T-cell (primary cell): ENCODE data around the gene SASH3. TPM values are rescaled to one million over a fixed set of nuclear protein-coding genes. Genes with fewer than 3 reads are reported as not detected.

ENCODE experiments used
- ATAC-seq, 4 experiments: fragments of 200-7000 bp in 3 of 4; fragments of 150-1000 bp in 1 of 4; cut with Tn5 transposase; replicated peaks in 1 of 4; 1 replicate in 3 of 4; 2 replicates in 1 of 4; pipeline ENCODE4 v1.10.0; 2021; ENCODE audit warnings: moderate library complexity in 3 of 4, mild to moderate bottlenecking in 2 of 4, moderate number of reproducible peaks in 1 of 4
- CTCF ChIA-PET, 2 donors: fragments of 300-600 bp; sonication (Branson Sonifier 250); formaldehyde crosslinking; loops; one replicate each; lab custom pipeline; 2022; ENCODE audit warnings: antibody characterized with exemption in 2 of 2; lab: Charles Lee
- POLR2A ChIA-PET, 2 donors: fragments of 300-600 bp; sonication (Branson Sonifier 250); formaldehyde crosslinking; loops; one replicate each; lab custom pipeline; 2022; ENCODE audit warnings: antibody characterized with exemption in 2 of 2; lab: Charles Lee
- DNase-seq, 35 experiments: peaks; one replicate each; pipeline versions ENCODE4 v3.0.0 to v3.0.0-alpha.2; 2013 to 2023
- H3K27ac ChIP-seq: one replicate; pipeline ENCODE4 v1.5.1; 2013; ENCODE audit warnings: low read length
- H3K27me3 ChIP-seq, 2 experiments: replicated peaks in 1 of 2; 1 replicate in 1 of 2; 2 replicates in 1 of 2; pipeline versions ENCODE4 v1.6.1 to v1.7.0; 2013; ENCODE audit warnings: low read length in 1 of 2, mixed read lengths in 1 of 2; ENCODE audit not compliant: control insufficient read depth in 2 of 2, insufficient read depth in 2 of 2; ENCODE audit errors: extremely low read depth in 1 of 2
- H3K36me3 ChIP-seq, 2 donors: 1 replicate in 1 of 2; 2 replicates in 1 of 2; pipeline versions ENCODE4 v1.6.1 to v1.7.0; 2013; ENCODE audit warnings: low read length in 1 of 2; ENCODE audit not compliant: control insufficient read depth in 2 of 2, insufficient read depth in 1 of 2; ENCODE audit errors: extremely low read depth in 1 of 2
- H3K4me1 ChIP-seq, 2 experiments: 1 replicate in 1 of 2; 2 replicates in 1 of 2; pipeline versions ENCODE4 v1.6.1 to v1.7.0; 2013; ENCODE audit warnings: low read length in 2 of 2, mixed read lengths in 1 of 2; ENCODE audit not compliant: insufficient read depth in 2 of 2, control insufficient read depth in 1 of 2; ENCODE audit errors: extremely low read depth in 1 of 2
- H3K4me3 ChIP-seq, 2 donors: 1 replicate in 1 of 2; 2 replicates in 1 of 2; pipeline versions ENCODE4 v1.5.1 to v1.7.0; 2013; ENCODE audit warnings: mild to moderate bottlenecking in 2 of 2, low read length in 1 of 2, moderate library complexity in 1 of 2; ENCODE audit not compliant: control insufficient read depth in 1 of 2; ENCODE audit errors: extremely low read depth in 1 of 2
- H3K9me3 ChIP-seq: 2 replicates; pipeline ENCODE4 v1.7.0; 2013
- H3K27ac Mint-ChIP-seq, 2 donors: one replicate each; pipeline ENCODE4 v1.8.0; 2020 to 2021; ENCODE audit warnings: mild to moderate bottlenecking in 2 of 2, mixed read lengths in 2 of 2
- H3K27me3 Mint-ChIP-seq, 2 donors: one replicate each; pipeline ENCODE4 v1.8.0; 2021 to 2022; ENCODE audit warnings: mixed read lengths in 2 of 2
- H3K36me3 Mint-ChIP-seq: one replicate; pipeline ENCODE4 v1.8.0; 2021; ENCODE audit warnings: mixed read lengths
- H3K4me1 Mint-ChIP-seq, 3 donors: one replicate each; pipeline ENCODE4 v1.8.0; 2020 to 2022; ENCODE audit warnings: mixed read lengths in 3 of 3, mild to moderate bottlenecking in 1 of 3
- H3K4me3 Mint-ChIP-seq, 3 donors: one replicate each; pipeline ENCODE4 v1.8.0; 2020 to 2022; ENCODE audit warnings: mild to moderate bottlenecking in 3 of 3, mixed read lengths in 3 of 3, moderate library complexity in 3 of 3
- H3K9me3 Mint-ChIP-seq, 3 donors: one replicate each; pipeline ENCODE4 v1.8.0; 2020 to 2022; ENCODE audit warnings: mixed read lengths in 3 of 3
- WGBS: methylation state at CpG from one replicate; pipeline ENCODE4 v1.1.5; 2013; ENCODE audit warnings: missing lambda C conversion rate; ENCODE audit not compliant: insufficient coverage; 5-methylcytosine and 5-hydroxymethylcytosine counted together
- total RNA-seq, 35 experiments: library from RNA in 6 of 35; stranded (reverse) in 6 of 35; fragments of 120-200 nt in 1 of 35; gene quantifications; one replicate each; pipeline versions ENCODE4 v1.2.1 to v1.2.4 and lab custom pipeline; 2013 to 2026

SASH3 gene
- total RNA-seq, 5 donors from 2014 or later (not counting 1 experiment from before 2014, with no cell fraction given), result 102 to 163 (median 142) TPM

DNA sequence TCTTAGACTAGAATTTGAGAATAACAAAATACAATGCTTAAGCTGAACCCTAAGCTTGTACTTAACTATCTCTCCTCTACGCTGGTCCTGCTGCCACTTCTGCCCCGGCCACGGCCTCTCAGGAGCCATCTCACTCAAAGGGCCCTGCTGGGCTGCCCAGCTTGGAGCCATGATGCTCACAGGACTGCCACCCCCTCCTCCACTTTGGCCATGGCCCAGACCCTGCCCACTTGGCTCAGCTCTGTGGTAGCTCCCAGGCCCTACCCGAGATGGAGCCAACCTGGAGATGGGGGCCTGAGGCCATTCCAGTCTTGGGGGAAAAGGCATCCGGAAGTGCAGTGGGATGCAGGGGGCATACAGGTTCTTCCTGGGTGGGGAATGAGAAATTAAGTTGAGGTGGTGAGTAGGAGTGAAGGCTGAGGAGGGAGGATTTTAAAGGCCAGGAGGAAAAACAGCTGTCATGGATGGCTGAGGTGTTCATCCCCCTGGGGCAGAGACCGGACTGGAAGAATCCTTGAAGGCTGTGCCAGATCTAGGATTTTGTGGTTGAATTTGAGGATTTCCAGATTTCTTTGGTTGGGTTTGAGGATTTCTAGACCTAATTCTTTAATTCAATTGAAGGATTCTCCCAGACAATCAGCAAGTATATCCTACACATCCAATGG, 824 bp downstream of the SASH3 start:
- Histone ChIP-seq H3K4me3 (peak overlapping the region; percentile 82 to 87), H3K27me3 (no peaks in the 10 kb centered on the region), H3K4me1 (peaks cover 29 to 73% of the 10 kb centered on the region in 2 experiments), H3K9me3 (no peaks in the 10 kb centered on the region), H3K27ac (peak overlapping the region; percentile 83), H3K36me3 (peaks cover 0 to 35% of the 10 kb centered on the region in 2 donors)
- Mint-ChIP-seq H3K27me3 (no peaks in the 10 kb centered on the region), H3K4me3 (peak overlapping the region; percentile 90 to 98 (median 94)), H3K27ac (peak overlapping the region; percentile 84 to 97), H3K9me3 (no peaks in the 10 kb centered on the region), H3K36me3 (peaks cover 19% of the 10 kb centered on the region), H3K4me1 (peaks cover 69 to 79% (median 72%) of the 10 kb centered on the region in 3 donors)
- POLR2A ChIA-PET, result interaction anchor here (0.6 to 1.5 kb wide), 6 partner anchors 8 to 379 kb away, joined by 3 to 7 read pairs (median 3); no protein-coding TSS in a partner anchor
- ATAC-seq, result no peak
- no peak for DNase-seq
- CTCF ChIA-PET, result interaction anchor here (0.5 to 1.7 kb wide), 11 partner anchors 8 to 124 kb away, joined by 3 to 11 read pairs (median 4); no protein-coding TSS in a partner anchor
- WGBS, result 0% methylated on average over 3 of the region's 6 CpGs

GRCh38 chrX:129781134-129781672, 1.5 kb downstream of the SASH3 start:
- ATAC-seq, result peak; percentile 71 to 80 (median 76)
- WGBS, result 0% methylated on average over 2 of the region's 8 CpGs
- Mint-ChIP-seq H3K36me3 (peaks cover 19% of the 10 kb centered on the region), H3K9me3 (no peaks in the 10 kb centered on the region), H3K27ac (peak overlapping the region; percentile 84 to 97), H3K4me3 (peak overlapping the region; percentile 90 to 98 (median 94)), H3K27me3 (no peaks in the 10 kb centered on the region), H3K4me1 (peaks cover 75 to 84% (median 75%) of the 10 kb centered on the region in 3 donors)
- H3K4me3 ChIP-seq, result peak overlapping the region; percentile 82 to 87
- ChIA-PET CTCF (interaction anchor here (0.5 to 1.7 kb wide), 9 partner anchors 9 to 141 kb away, joined by 3 to 11 read pairs (median 5); no protein-coding TSS in a partner anchor), POLR2A (interaction anchor here (0.5 to 1.6 kb wide), 8 partner anchors 9 to 378 kb away, joined by 3 to 7 read pairs (median 4); no protein-coding TSS in a partner anchor)
- peaks cover 0 to 39% of the 10 kb centered on the region in 2 donors for H3K36me3 ChIP-seq
- peak; percentile 47 to 95 (median 86) for DNase-seq
- H3K4me1 ChIP-seq, result peaks cover 31 to 73% of the 10 kb centered on the region in 2 experiments
- no peaks in the 10 kb centered on the region for H3K27me3 ChIP-seq
- H3K9me3 ChIP-seq, result no peaks in the 10 kb centered on the region
- peak overlapping the region; percentile 83 for H3K27ac ChIP-seq

GRCh38 chrX:129781680-129782495, 2.1 kb downstream of the SASH3 start:
- Histone ChIP-seq H3K27ac (peak overlapping the region; percentile 74), H3K27me3 (no peaks in the 10 kb centered on the region), H3K4me1 (peaks cover 26 to 71% of the 10 kb centered on the region in 2 experiments), H3K4me3 (peak overlapping the region; percentile 62 to 87), H3K9me3 (no peaks in the 10 kb centered on the region), H3K36me3 (peaks cover 0 to 42% of the 10 kb centered on the region in 2 donors)
- CTCF ChIA-PET, result interaction anchor here (0.6 to 1.7 kb wide), 6 partner anchors 9 to 141 kb away, joined by 3 to 11 read pairs (median 6); no protein-coding TSS in a partner anchor
- no peaks in the 10 kb centered on the region for H3K9me3 Mint-ChIP-seq
- peak in 1 of 4 experiments; percentile 5 for ATAC-seq
- peak in 1 of 35 experiments; percentile 44 for DNase-seq
- peaks cover 22% of the 10 kb centered on the region for H3K36me3 Mint-ChIP-seq
- POLR2A ChIA-PET, result interaction anchor here (0.5 to 1.6 kb wide), 6 partner anchors 10 to 128 kb away, joined by 3 to 7 read pairs (median 4); no protein-coding TSS in a partner anchor
- H3K4me1 Mint-ChIP-seq, result peaks cover 74 to 85% (median 74%) of the 10 kb centered on the region in 3 donors
- H3K4me3 Mint-ChIP-seq, result peak overlapping the region; percentile 90 to 98 (median 94)
- no peaks in the 10 kb centered on the region for H3K27me3 Mint-ChIP-seq
- peak overlapping the region; percentile 84 to 97 for H3K27ac Mint-ChIP-seq
- WGBS, result no CpG with 5 or more reads among the region's 10 CpGs

DNA sequence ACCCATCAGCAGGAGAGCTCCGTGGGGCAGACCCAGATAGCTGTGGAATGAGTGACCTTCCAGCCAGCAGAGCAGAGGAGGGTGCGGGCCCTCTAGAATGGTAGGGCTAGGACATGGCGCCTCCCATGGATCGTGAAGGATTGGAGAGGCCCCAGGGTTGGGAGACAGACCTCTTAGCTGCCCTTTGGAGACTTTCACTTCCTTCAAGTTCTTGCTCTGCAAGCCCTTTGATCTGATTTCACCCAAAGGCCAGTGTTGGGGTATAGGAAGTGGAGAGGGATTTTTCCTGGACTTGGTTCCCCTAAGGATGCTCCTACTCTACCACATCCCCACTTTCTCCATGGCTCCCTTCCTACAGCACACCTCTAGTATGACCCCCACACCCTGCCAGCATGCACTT, 3.0 kb downstream of the SASH3 start:
- ChIA-PET POLR2A (interaction anchor here in 1 of 2 donors (0.5 to 1.6 kb wide), 2 partner anchors 27 to 129 kb away, joined by 3 to 5 read pairs; no protein-coding TSS in a partner anchor), CTCF (interaction anchor here in 1 of 2 donors (0.6 kb wide), 1 partner anchor 58 kb away, joined by 3 read pairs; no protein-coding TSS in a partner anchor)
- DNase-seq (no peak), ATAC-seq (no peak)
- Histone ChIP-seq H3K4me3 (peak overlapping the region; percentile 62 to 87), H3K27me3 (no peaks in the 10 kb centered on the region), H3K36me3 (peaks cover 0 to 49% of the 10 kb centered on the region in 2 donors), H3K9me3 (no peaks in the 10 kb centered on the region), H3K27ac (peak overlapping the region; percentile 74), H3K4me1 (peaks cover 20 to 69% of the 10 kb centered on the region in 2 experiments)
- Mint-ChIP-seq H3K4me3 (peak overlapping the region; percentile 90 to 98 (median 94)), H3K27ac (peak overlapping the region; percentile 84 to 97), H3K4me1 (peaks cover 74 to 84% (median 75%) of the 10 kb centered on the region in 3 donors), H3K27me3 (no peaks in the 10 kb centered on the region), H3K9me3 (no peaks in the 10 kb centered on the region), H3K36me3 (peaks cover 29% of the 10 kb centered on the region)
- WGBS, result no CpG with 5 or more reads among the region's 4 CpGs

DNA sequence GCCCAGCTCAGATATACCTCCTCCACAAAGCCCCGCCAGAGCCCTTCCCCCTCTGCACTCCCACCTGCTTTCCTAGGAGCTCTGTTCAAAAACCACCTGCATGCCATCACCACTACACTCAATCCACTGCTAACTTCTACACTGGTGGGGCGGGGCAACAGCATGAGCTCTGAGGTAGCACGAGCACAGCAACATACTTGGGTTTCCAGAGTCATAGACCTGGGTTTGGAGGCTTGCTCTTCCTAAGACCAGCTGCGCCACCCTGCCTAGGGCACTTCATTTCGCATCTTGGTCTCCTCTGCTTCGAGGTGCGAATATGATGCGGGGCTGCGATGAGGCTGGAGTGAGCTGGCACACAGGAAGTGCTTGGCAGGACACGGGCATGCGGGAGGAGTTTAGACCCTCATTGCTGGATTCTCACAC, 3.6 kb downstream of the SASH3 start:
- WGBS, result 0% methylated on average over 4 of the region's 11 CpGs
- CTCF ChIA-PET, result interaction anchor here (0.6 to 1.0 kb wide), 3 partner anchors 9 to 59 kb away, joined by 3 read pairs; no protein-coding TSS in a partner anchor
- Histone ChIP-seq H3K4me3 (peak overlapping the region; percentile 62 to 87), H3K27me3 (no peaks in the 10 kb centered on the region), H3K36me3 (peaks cover 0 to 55% of the 10 kb centered on the region in 2 donors), H3K9me3 (no peaks in the 10 kb centered on the region), H3K27ac (peak overlapping the region; percentile 74), H3K4me1 (peaks cover 15 to 68% of the 10 kb centered on the region in 2 experiments)
- ATAC-seq (no peak), DNase-seq (no peak)
- no peaks in the 10 kb centered on the region for H3K27me3 Mint-ChIP-seq
- peak overlapping the region; percentile 84 to 88 for H3K27ac Mint-ChIP-seq
- peak overlapping the region; percentile 90 to 98 (median 94) for H3K4me3 Mint-ChIP-seq
- H3K9me3 Mint-ChIP-seq, result no peaks in the 10 kb centered on the region
- peaks cover 69 to 79% (median 70%) of the 10 kb centered on the region in 3 donors for H3K4me1 Mint-ChIP-seq
- H3K36me3 Mint-ChIP-seq, result peaks cover 29% of the 10 kb centered on the region
- POLR2A ChIA-PET, result interaction anchor here in 1 of 2 donors (1.1 kb wide), 1 partner anchor 15 kb away, joined by 5 read pairs; no protein-coding TSS in a partner anchor
